IgD-negative memory B cell (primary cell): ENCODE results near the gene XIRP2. TPM values are rescaled to one million over a fixed set of nuclear protein-coding genes. Genes with fewer than 3 reads are reported as not detected.

Source experiments
- H3K27ac Mint-ChIP-seq, 3 donors: one replicate each; pipeline ENCODE4 v1.8.0; 2020 to 2022; ENCODE audit warnings: mild to moderate bottlenecking in 3 of 3, mixed read lengths in 3 of 3, moderate library complexity in 1 of 3
- H3K27me3 Mint-ChIP-seq: one replicate; pipeline ENCODE4 v1.8.0; 2021; ENCODE audit warnings: mixed read lengths
- H3K36me3 Mint-ChIP-seq: one replicate; pipeline ENCODE4 v1.8.0; 2020; ENCODE audit warnings: mild to moderate bottlenecking, mixed read lengths
- H3K4me1 Mint-ChIP-seq, 3 donors: one replicate each; pipeline ENCODE4 v1.8.0; 2020 to 2022; ENCODE audit warnings: mixed read lengths in 3 of 3, mild to moderate bottlenecking in 1 of 3
- H3K4me3 Mint-ChIP-seq, 4 donors: one replicate each; pipeline ENCODE4 v1.8.0; 2020 to 2022; ENCODE audit warnings: mild to moderate bottlenecking in 4 of 4, mixed read lengths in 4 of 4, moderate library complexity in 3 of 4
- H3K9me3 Mint-ChIP-seq, 3 donors: one replicate each; pipeline ENCODE4 v1.8.0; 2020 to 2021; ENCODE audit warnings: mixed read lengths in 3 of 3, mild to moderate bottlenecking in 1 of 3
- polyA plus RNA-seq: library from polyadenylated mRNA; unstranded; fragments of 300-500 nt; fragmentation: Illumina TruSeq; gene quantifications from one replicate; pipeline ENCODE4 v1.2.3, GENCODE V29; 2021

The XIRP2 gene
- polyA plus RNA-seq, 1 donor from 2014 or later: not detected

DNA sequence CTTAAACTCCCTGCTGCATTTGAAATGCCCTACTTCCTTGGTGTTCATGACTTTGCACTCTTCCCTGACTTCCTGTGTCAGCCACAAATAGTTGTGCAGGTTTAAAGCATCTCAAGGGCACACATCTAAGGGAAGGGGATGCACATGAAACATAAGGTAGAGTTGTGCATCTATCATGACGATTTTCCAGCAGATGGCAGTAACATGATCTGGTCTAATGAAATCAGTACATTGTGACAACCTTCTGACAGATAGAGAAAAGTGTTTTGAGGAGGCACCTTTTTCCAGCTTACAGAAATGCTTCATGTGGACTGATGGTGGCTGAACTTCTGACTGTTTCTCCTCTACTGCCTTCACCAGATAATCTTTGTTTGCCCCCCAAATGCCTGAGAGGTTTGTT is 238.9 kb downstream of the XIRP2 start:
- Mint-ChIP-seq H3K27ac (no peak overlapping the region), H3K27me3 (no peaks in the 10 kb centered on the region), H3K4me1 (no peaks in the 10 kb centered on the region), H3K9me3 (peaks cover 0 to 2% (median 0%) of the 10 kb centered on the region in 3 donors), H3K36me3 (no peaks in the 10 kb centered on the region), H3K4me3 (no peak overlapping the region)

DNA sequence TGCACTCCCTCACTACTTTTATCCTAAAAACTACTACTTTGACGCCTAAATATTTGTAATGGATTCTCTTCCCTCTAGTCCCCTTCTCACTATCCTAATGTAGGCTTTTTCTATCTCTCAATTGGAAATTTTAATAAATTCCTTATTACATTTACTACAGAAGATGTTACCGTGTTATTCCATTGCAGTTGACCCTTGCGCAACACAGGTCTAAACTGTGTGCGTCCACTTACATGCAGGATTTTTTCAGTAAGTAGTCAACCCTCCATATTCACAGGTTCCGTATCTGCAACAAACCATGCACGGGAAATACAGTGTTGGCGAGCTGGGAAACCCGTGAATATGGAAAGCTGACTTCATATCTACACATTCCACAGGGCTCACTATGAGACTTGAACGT is 239.8 kb downstream of the XIRP2 start:
- Mint-ChIP-seq H3K9me3 (peaks cover 0 to 2% (median 0%) of the 10 kb centered on the region in 3 donors), H3K27me3 (no peaks in the 10 kb centered on the region), H3K27ac (no peak overlapping the region), H3K4me1 (no peaks in the 10 kb centered on the region), H3K36me3 (no peaks in the 10 kb centered on the region), H3K4me3 (no peak overlapping the region)

- no peaks in the 10 kb centered on the region for H3K4me1 Mint-ChIP-seq
- H3K27me3 Mint-ChIP-seq: no peaks in the 10 kb centered on the region
- H3K9me3 Mint-ChIP-seq: no peaks in the 10 kb centered on the region
- no peak overlapping the region for H3K27ac Mint-ChIP-seq
- no peak overlapping the region for H3K4me3 Mint-ChIP-seq
- no peaks in the 10 kb centered on the region for H3K36me3 Mint-ChIP-seq
These were observed 243.8 kb downstream of the XIRP2 start for GRCh38 chr2:167132066-167132465.

- Mint-ChIP-seq H3K9me3 (no peaks in the 10 kb centered on the region), H3K27me3 (no peaks in the 10 kb centered on the region), H3K4me1 (no peaks in the 10 kb centered on the region), H3K4me3 (no peak overlapping the region), H3K36me3 (no peaks in the 10 kb centered on the region), H3K27ac (no peak overlapping the region)
These were observed 244.8 kb downstream of the XIRP2 start for GRCh38 chr2:167132906-167133555.

GRCh38 chr2:167133614-167134013 is 245.3 kb downstream of the XIRP2 start:
- Mint-ChIP-seq H3K27ac (no peak overlapping the region), H3K4me1 (no peaks in the 10 kb centered on the region), H3K36me3 (no peaks in the 10 kb centered on the region), H3K27me3 (no peaks in the 10 kb centered on the region), H3K9me3 (peaks cover 0 to 1% (median 0%) of the 10 kb centered on the region in 3 donors), H3K4me3 (no peak overlapping the region)

- no peaks in the 10 kb centered on the region for H3K27me3 Mint-ChIP-seq
These were observed 246.2 kb downstream of the XIRP2 start for GRCh38 chr2:167134381-167135072.

DNA sequence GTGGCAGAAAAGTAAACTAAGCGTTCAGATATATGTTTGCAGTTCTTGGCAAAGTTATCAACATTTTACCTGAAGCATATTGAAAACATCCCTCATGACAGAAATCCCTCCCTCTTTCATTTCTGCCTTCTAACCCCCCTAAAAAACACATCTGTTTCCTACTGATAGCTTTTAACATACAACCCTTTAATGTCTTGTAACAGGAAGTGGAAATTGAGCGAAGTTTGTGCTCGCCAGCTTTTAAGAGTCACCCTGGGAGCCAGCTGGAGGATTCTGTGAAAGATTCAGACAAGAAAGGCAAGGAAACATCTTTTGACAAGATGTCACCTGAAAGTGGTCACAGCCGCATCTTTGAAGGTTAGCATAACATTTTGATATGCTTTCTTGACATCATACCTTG is 247.4 kb downstream of the XIRP2 start:
- Mint-ChIP-seq H3K27ac (no peak overlapping the region), H3K4me1 (no peaks in the 10 kb centered on the region), H3K4me3 (no peak overlapping the region), H3K36me3 (no peaks in the 10 kb centered on the region), H3K9me3 (peaks cover 0 to 1% (median 0%) of the 10 kb centered on the region in 3 donors), H3K27me3 (no peaks in the 10 kb centered on the region)

More at GRCh38 chr2:167134381-167135072, 246.2 kb downstream of the XIRP2 start:
- no peaks in the 10 kb centered on the region for H3K36me3 Mint-ChIP-seq
- no peak overlapping the region for H3K27ac Mint-ChIP-seq
- H3K4me3 Mint-ChIP-seq: no peak overlapping the region
- peaks cover 0 to 1% (median 0%) of the 10 kb centered on the region in 3 donors for H3K9me3 Mint-ChIP-seq
- H3K4me1 Mint-ChIP-seq: no peaks in the 10 kb centered on the region

DNA sequence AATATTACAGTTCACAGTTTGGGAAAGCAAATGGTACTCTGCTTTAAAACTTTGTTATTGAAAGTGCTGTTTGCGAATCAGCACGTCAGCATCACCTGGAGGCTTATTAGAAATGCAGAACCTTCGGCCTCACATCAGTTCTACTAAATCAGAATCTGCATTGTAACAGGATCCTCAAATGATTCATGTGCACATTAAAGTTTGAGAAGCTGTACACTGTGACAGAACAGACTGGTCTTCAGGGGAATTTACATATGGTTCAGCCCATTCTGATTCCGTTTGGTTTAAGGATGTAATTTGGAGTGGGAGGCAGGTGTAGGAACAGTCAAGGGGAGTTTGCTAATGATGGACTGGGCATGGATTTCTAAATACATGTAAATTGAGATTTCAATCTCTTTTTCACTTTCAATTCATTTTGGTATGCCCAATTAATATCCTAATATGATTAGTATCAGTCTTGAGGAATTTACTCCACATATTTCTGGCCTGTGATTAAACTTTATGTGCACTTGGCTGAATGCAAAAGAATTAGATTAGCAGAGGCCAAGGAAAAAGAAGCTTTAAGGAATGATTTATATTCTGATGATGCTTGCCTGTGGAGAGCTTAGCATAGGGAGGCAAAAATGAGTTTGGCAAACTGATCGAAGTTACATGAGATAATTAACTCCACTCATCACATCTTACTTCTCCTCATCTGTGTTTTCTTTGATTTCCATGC is 248.8 kb downstream of the XIRP2 start:
- no peaks in the 10 kb centered on the region for H3K4me1 Mint-ChIP-seq
- H3K27me3 Mint-ChIP-seq: no peaks in the 10 kb centered on the region
- peaks cover 0 to 1% (median 0%) of the 10 kb centered on the region in 3 donors for H3K9me3 Mint-ChIP-seq
- no peak overlapping the region for H3K4me3 Mint-ChIP-seq
- H3K27ac Mint-ChIP-seq: no peak overlapping the region
- H3K36me3 Mint-ChIP-seq: no peaks in the 10 kb centered on the region

- H3K4me1 Mint-ChIP-seq: no peaks in the 10 kb centered on the region
- H3K27me3 Mint-ChIP-seq: no peaks in the 10 kb centered on the region
- H3K4me3 Mint-ChIP-seq: no peak overlapping the region
- no peaks in the 10 kb centered on the region for H3K36me3 Mint-ChIP-seq
- H3K27ac Mint-ChIP-seq: no peak overlapping the region
- peaks cover 0 to 1% (median 0%) of the 10 kb centered on the region in 3 donors for H3K9me3 Mint-ChIP-seq
These were observed 252.1 kb downstream of the XIRP2 start for GRCh38 chr2:167140330-167140729.

DNA sequence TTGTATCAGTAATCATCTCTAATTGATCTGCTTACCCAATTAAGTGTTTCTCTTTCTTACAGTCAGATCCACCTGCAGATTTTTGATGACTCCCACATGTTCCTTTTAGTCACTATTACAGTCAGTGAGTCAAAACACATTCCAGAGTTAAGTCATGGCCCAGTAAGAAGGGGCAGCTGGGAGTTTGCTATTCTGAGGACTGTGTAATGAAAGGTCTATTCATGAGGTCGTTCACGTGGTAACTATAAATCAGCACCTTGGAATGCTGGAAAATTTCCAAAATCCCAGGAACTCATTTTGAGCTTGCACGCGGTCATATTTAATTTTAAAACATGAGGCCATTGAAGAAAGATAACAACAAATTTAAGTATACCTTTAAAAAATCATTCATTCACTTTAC is 252.5 kb downstream of the XIRP2 start:
- Mint-ChIP-seq H3K4me3 (no peak overlapping the region), H3K27ac (no peak overlapping the region), H3K4me1 (no peaks in the 10 kb centered on the region), H3K27me3 (no peaks in the 10 kb centered on the region), H3K9me3 (peaks cover 0 to 1% (median 0%) of the 10 kb centered on the region in 3 donors), H3K36me3 (no peaks in the 10 kb centered on the region)

DNA sequence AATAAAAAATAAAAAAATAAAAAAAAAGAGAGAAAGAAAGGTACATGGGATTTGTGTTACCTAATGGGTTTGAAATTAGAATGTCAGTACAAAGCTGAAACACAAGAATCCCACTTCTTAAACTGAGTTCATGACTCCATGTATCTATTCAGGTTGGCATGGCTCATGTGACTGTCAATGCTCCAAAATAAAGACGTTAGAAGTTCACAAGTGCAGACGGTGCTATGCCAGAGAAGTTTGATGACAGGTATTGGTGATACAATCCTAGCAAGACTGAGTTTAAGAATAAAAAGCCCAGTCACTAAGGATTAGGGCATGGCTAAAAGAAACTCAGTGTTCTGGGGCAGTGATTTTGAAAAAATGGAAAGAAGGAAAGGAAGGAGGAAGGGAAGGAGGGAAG is 254.3 kb downstream of the XIRP2 start:
- Mint-ChIP-seq H3K9me3 (peaks cover 0 to 1% (median 0%) of the 10 kb centered on the region in 3 donors), H3K4me3 (no peak overlapping the region), H3K27me3 (no peaks in the 10 kb centered on the region), H3K36me3 (no peaks in the 10 kb centered on the region), H3K4me1 (no peaks in the 10 kb centered on the region), H3K27ac (no peak overlapping the region)

GRCh38 chr2:167144179-167144898 is 256.1 kb downstream of the XIRP2 start:
- no peak overlapping the region for H3K27ac Mint-ChIP-seq
- H3K27me3 Mint-ChIP-seq: no peaks in the 10 kb centered on the region
- no peak overlapping the region for H3K4me3 Mint-ChIP-seq
- H3K36me3 Mint-ChIP-seq: no peaks in the 10 kb centered on the region
- H3K4me1 Mint-ChIP-seq: no peaks in the 10 kb centered on the region
- H3K9me3 Mint-ChIP-seq: peaks cover 0 to 4% (median 0%) of the 10 kb centered on the region in 3 donors

GRCh38 chr2:167147271-167147941 is 259.1 kb downstream of the XIRP2 start:
- Mint-ChIP-seq H3K4me3 (no peak overlapping the region), H3K9me3 (peaks cover 0 to 4% (median 2%) of the 10 kb centered on the region in 3 donors), H3K4me1 (no peaks in the 10 kb centered on the region), H3K27me3 (no peaks in the 10 kb centered on the region), H3K36me3 (no peaks in the 10 kb centered on the region), H3K27ac (no peak overlapping the region)

DNA sequence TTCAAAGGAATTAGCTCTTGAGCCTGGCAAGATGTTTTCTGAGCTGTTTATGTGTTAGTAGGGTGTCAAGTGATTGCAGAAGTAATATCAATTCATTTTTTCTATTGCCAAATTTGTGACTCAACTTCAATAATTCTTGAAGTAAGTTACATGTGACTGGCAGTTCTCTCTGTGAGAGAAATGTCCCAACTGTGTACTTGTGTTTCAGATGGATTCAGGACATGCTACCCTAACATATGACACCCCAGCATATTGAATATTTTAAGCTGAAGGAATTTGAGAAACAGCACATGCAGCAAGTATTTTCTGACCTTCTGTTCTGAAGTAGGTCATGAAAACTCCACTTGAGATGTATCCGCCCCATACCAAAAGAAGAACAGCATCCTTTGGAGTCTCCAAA is 263.6 kb downstream of the XIRP2 start:
- peaks cover 0 to 4% (median 2%) of the 10 kb centered on the region in 3 donors for H3K9me3 Mint-ChIP-seq
- H3K36me3 Mint-ChIP-seq: no peaks in the 10 kb centered on the region
- H3K4me1 Mint-ChIP-seq: no peaks in the 10 kb centered on the region
- no peak overlapping the region for H3K4me3 Mint-ChIP-seq
- no peak overlapping the region for H3K27ac Mint-ChIP-seq
- no peaks in the 10 kb centered on the region for H3K27me3 Mint-ChIP-seq
